Left ventricle myocardium superior (tissue), 1 donor: ENCODE measurements around the gene ADRB2. TPM values are rescaled to one million over a fixed set of nuclear protein-coding genes. Genes with fewer than 3 reads are reported as not detected.

Experiments
- ATAC-seq: fragments of 200-7000 bp; cut with Tn5 transposase; one replicate; pipeline ENCODE4 v1.9.1; 2020; ENCODE audit warnings: mild to moderate bottlenecking, moderate library complexity
- DNase-seq: peaks from one replicate; pipeline ENCODE4 v3.0.0-alpha.2; 2020
- intact Hi-C: fragments of 100-400 bp; cut with micrococcal nuclease; formaldehyde crosslinking; loops from one replicate; pipeline ENCODE4 v1.11.0; 2022
- total RNA-seq: library from RNA; stranded (reverse); fragmentation: NEBNext Ultra II Directional; extraction: Animal tissue kit (Norgen Biotek cat#: 25700); gene quantifications from one replicate; pipeline ENCODE4 v1.2.1, GENCODE V29; 2021
- donor health status: DM: no; HTN: yes; CAD: no; lungs with severe emphysema.

ADRB2 gene
- total RNA-seq, 1 donor from 2014 or later: 5.4 TPM

DNA sequence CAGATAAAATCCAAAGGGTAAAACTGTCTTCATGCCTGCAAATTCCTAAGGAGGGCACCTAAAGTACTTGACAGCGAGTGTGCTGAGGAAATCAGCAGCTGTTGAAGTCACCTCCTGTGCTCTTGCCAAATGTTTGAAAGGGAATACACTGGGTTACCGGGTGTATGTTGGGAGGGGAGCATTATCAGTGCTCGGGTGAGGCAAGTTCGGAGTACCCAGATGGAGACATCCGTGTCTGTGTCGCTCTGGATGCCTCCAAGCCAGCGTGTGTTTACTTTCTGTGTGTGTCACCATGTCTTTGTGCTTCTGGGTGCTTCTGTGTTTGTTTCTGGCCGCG, 727 bp upstream of the ADRB2 start:
- ATAC-seq: peak; percentile 29
- no peak for DNase-seq
- intact Hi-C loops: loop anchor here (10.0 kb wide), 1 partner anchor 129 kb away; no protein-coding TSS in a partner anchor

DNA sequence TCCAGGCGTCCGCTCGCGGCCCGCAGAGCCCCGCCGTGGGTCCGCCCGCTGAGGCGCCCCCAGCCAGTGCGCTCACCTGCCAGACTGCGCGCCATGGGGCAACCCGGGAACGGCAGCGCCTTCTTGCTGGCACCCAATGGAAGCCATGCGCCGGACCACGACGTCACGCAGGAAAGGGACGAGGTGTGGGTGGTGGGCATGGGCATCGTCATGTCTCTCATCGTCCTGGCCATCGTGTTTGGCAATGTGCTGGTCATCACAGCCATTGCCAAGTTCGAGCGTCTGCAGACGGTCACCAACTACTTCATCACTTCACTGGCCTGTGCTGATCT, 294 bp downstream of the ADRB2 start:
- DNase-seq (no peak), ATAC-seq (peak; percentile 3)
- intact Hi-C loops: loop anchor here (10.0 kb wide), 1 partner anchor 128 kb away; no protein-coding TSS in a partner anchor

GRCh38 chr5:148827723-148828122, 1.3 kb downstream of the ADRB2 start:
- intact Hi-C loops: loop anchor here (10.0 kb wide), 1 partner anchor 127 kb away; no protein-coding TSS in a partner anchor
- ATAC-seq: no peak
- DNase-seq: no peak

GRCh38 chr5:148828511-148829247, 2.3 kb downstream of the ADRB2 start:
- DNase-seq (no peak), ATAC-seq (no peak)
- intact Hi-C loops: loop anchor here (10.0 kb wide), 1 partner anchor 126 kb away; no protein-coding TSS in a partner anchor

DNA sequence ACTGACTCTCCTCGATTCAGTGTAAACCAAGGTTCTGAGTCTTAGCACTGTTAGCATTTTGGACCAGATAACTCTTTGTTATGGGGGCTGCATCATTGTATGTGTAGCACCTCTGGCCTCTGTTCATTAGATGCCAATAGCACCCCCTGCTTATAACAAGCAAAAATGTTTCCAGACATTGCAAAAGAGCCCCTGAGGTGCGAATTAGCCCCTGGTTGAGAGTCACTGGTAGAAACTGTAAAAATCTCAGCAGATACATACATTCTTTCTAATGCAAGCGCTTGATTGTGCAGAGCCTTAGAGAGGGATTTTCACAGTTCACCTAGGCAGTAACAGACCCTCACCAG, 2.8 kb downstream of the ADRB2 start:
- no peak for ATAC-seq

GRCh38 chr5:148829734-148830133, 3.3 kb downstream of the ADRB2 start:
- intact Hi-C loops: loop anchor here (10.0 kb wide), 1 partner anchor 125 kb away; no protein-coding TSS in a partner anchor
- ATAC-seq (peak; percentile 17), DNase-seq (peak; percentile 44)

More for the DNA sequence above, 2.8 kb downstream of the ADRB2 start:
- intact Hi-C loops: loop anchor here (10.0 kb wide), 1 partner anchor 126 kb away; no protein-coding TSS in a partner anchor
- DNase-seq: no peak

GRCh38 chr5:148830211-148830610, 3.8 kb downstream of the ADRB2 start:
- ATAC-seq (no peak), DNase-seq (peak; percentile 37)
- intact Hi-C loops: no loop called here

- ATAC-seq: peak; percentile 9
- intact Hi-C loops: no loop called here
Observed at GRCh38 chr5:148831590-148832565, 5.5 kb downstream of the ADRB2 start.

GRCh38 chr5:148833122-148833521, 6.7 kb downstream of the ADRB2 start:
- intact Hi-C loops: no loop called here
- ATAC-seq (peak; percentile 4), DNase-seq (no peak)

More at GRCh38 chr5:148831590-148832565, 5.5 kb downstream of the ADRB2 start:
- no peak for DNase-seq

GRCh38 chr5:148833925-148834324, 7.5 kb downstream of the ADRB2 start:
- no peak for ATAC-seq
- DNase-seq: no peak
- intact Hi-C loops: no loop called here

DNA sequence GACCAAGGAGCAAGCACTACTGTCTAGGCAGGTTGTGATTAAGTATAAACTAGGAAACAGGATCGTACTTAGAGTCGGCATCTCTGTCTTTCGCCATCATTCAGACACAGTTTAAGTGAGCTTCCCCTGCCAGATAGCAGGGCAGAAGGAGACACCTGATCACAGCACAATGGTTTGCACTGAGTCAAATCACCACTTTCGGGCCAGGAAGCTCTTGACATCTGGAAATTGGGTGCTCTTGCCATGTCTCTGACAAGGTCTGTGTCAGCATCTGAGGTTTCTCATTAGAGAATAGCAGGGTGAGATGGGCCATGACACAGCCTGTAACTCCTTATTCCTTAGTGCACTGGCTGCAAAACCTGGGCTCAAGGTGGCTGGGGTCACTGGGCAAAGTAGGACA, 8.3 kb downstream of the ADRB2 start:
- ATAC-seq: no peak
- intact Hi-C loops: no loop called here
- no peak for DNase-seq

DNA sequence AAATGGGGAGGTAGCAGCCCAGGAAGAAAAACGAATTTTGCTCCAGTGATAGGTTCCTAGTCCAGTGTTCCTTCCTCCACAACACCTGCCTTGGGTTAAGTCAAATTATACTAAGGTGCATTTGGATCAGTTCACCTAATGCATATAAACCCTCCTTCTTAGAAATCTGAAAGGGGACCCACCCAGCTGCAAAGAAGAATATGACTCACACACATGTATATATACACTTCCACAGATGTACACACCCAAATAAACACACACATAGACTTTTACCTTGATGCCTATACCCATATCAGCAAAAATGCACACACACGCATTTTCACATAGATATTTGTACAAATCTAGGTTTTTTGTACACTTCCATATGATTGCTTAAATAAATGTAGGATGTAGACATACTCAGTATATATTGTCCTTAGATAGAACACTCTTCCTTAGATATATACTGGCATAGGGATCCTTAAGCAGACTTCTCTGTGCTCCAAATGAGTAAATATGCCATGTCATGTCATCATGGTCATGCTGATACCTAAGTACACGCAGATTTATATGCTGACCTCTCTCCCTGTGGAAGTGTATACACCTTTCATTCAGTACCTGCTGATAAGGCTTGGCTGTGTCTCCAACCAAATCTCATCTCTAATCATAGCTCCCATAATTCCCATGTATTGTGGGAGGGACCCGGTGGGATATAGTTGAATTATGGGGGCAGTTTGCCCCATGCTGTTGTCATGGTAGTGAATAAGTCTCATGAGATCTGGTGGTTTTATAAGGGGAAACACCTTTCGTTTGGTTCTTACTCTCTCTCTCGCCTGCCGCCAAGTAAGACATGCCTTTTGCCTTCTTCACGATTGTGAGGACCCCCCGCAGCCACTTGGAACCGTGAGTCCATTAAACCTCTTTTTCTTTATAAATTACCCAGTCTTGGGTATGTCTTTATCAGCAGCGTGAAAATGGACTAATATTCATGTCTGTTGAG, 10.2 kb downstream of the ADRB2 start:
- DNase-seq (no peak), ATAC-seq (no peak)
- intact Hi-C loops: no loop called here

GRCh38 chr5:148837383-148837782, 11.0 kb downstream of the ADRB2 start:
- no peak for DNase-seq
- no peak for ATAC-seq
- intact Hi-C loops: no loop called here

DNA sequence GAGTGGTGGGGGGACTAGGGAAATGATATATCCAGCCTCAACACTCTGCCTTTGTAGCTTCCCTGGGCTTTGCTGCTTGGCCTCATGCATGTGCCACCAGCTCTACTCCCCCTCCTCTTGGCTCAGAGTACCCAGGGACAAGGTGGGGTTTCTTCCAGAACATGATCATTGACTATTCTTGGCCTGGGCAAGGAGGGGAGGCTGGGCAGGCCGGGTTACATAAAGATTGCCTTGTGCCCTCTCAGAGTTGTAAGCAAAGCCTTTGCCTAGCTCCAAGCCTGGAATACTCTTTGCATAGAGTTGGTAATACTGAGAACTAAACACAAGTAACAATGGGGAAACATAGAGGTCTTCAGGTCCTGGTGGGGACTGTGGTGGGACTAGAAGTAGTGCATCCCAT, 11.9 kb downstream of the ADRB2 start:
- peak; percentile 72 for ATAC-seq
- DNase-seq: no peak
- intact Hi-C loops: no loop called here

- DNase-seq (no peak), ATAC-seq (no peak)
- intact Hi-C loops: no loop called here
Observed at GRCh38 chr5:148839960-148840359, 13.5 kb downstream of the ADRB2 start.

DNA sequence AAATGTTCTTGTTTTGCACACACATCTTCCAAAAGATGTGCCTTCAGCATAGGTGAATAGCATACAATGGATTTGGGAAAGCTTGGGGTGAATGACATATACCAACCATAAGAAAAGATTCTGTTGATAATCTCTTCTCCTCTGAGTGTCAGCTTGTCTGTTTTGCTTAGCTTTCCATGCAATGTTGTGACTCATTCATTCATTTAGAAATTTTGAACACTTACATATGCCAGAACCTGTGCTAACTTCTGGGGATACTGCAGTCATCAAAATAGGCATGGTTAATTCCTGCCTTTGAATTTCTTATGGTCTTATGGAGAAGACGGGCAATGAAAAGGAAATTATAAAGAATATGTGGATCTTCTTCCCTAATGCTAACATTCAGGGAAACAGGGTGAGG, 14.1 kb downstream of the ADRB2 start:
- intact Hi-C loops: no loop called here
- DNase-seq (no peak), ATAC-seq (no peak)

DNA sequence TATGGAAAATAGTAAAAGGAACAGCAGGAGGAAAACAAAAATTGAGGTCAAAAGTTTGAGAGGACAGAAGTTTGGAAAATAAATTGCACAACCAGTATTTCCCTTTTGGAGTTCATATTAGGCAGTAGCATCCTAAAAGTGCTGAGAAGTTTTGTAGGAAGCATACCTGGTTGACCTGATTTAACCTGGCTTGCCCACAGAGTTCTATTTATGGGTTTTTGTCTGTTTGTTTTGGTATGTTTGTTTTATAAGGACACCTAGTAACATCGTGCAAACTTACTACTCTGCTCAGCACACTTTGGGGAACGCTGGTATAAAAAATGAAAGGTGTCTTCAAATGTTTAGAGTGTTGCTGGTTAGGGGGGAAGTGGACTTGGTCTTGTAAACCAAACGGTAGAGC, 15.1 kb downstream of the ADRB2 start:
- DNase-seq (no peak), ATAC-seq (peak; percentile 38)
- intact Hi-C loops: no loop called here

DNA sequence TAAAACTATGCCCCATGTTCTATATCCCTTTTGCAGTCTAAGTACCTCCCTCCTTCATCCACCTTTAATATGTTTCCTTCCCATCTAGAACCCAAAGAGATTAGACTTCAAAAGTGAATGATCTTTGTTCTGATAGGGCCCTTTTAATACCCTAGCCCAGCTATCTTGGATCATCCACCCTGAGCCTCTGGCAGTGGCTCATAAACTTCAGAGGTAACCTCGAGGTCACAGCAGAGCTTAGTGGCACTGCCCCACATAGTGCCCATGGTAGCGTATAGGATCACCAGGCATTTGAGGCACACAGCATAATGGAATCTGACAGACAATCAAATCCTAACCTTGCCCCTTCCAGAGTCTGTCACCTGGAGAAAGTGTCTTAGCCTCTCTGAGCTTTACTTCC, 15.8 kb downstream of the ADRB2 start:
- DNase-seq: no peak
- ATAC-seq: peak; percentile 46
- intact Hi-C loops: no loop called here
